OCI-LY3 (cell line): Measurements from ENCODE around the gene SIL1.

Experiments used
- H2AFZ ChIP-seq: fragments of 200-600, 300-600 bp; shearing (Covaris generic); 2 replicates; pipeline ENCODE4 v1.6.0; 2014; ENCODE audit warnings: antibody characterized with exemption, low read depth, low read length
- H3K27ac ChIP-seq: fragments of 200-600, 300-600 bp; sonication (generic); 2 replicates; pipeline ENCODE4 v1.5.1; 2014; ENCODE audit warnings: mild to moderate bottlenecking, low read length, moderate library complexity, mixed read lengths
- H3K27me3 ChIP-seq: fragments of 200-600, 300-600 bp; sonication (generic); 2 replicates; pipeline ENCODE4 v1.6.1; 2014; ENCODE audit warnings: low read depth, low read length, mixed read lengths
- H3K36me3 ChIP-seq: fragments of 200-600, 300-600 bp; sonication (generic); replicated peaks from 2 replicates; pipeline ENCODE3; 2014; ENCODE audit warnings: low read depth, low read length, mixed read lengths
- H3K4me1 ChIP-seq: fragments of 300-600, 200-600 bp; sonication (generic); 2 replicates; pipeline ENCODE4 v1.6.1; 2014; ENCODE audit warnings: low read length, mixed read lengths
- H3K4me2 ChIP-seq: fragments of 200-600, 300-600 bp; sonication (generic); 2 replicates; pipeline ENCODE4 v1.6.1; 2014; ENCODE audit warnings: low read length, mixed read lengths
- H3K4me3 ChIP-seq: fragments of 300-600, 200-600 bp; sonication (generic); 2 replicates; pipeline ENCODE4 v1.5.1; 2014; ENCODE audit warnings: antibody characterized with exemption, mild to moderate bottlenecking, low read length, moderate library complexity
- H3K79me2 ChIP-seq: fragments of 300-600, 200-600 bp; shearing (Covaris generic); 2 replicates; pipeline ENCODE4 v1.6.1; 2014; ENCODE audit warnings: mild to moderate bottlenecking, low read length, mixed read lengths
- H3K9ac ChIP-seq: fragments of 300-600, 200-600 bp; shearing (Covaris generic); 2 replicates; pipeline ENCODE4 v1.6.0; 2014; ENCODE audit warnings: mild to moderate bottlenecking, low read length, moderate library complexity
- H3K9me3 ChIP-seq: fragments of 200-600, 300-600 bp; shearing (Covaris generic); 2 replicates; pipeline ENCODE4 v1.6.1; 2014; ENCODE audit warnings: low read length, mixed read lengths; ENCODE audit not compliant: insufficient read depth
- H4K20me1 ChIP-seq: fragments of 200-600, 300-600 bp; sonication (generic); 2 replicates; pipeline ENCODE4 v1.6.1; 2016; ENCODE audit warnings: low read length, mixed read lengths; ENCODE audit not compliant: insufficient read depth
- EZH2phosphoT487 ChIP-seq: fragments of 200-600 bp; shearing (Covaris generic); IDR thresholded peaks from 2 replicates; pipeline ENCODE4 v1.6.1; 2018; ENCODE audit warnings: antibody characterized with exemption, mixed run types, low read depth
- TF ChIP-seq, protein P1 (sequence below): fragments of 200-600, 300-600 bp; sonication (generic); IDR thresholded peaks from 2 replicates; pipeline ENCODE4 v1.5.1; 2014; ENCODE audit warnings: antibody characterized with exemption, low read length, low read depth

The SIL1 gene

DNA sequence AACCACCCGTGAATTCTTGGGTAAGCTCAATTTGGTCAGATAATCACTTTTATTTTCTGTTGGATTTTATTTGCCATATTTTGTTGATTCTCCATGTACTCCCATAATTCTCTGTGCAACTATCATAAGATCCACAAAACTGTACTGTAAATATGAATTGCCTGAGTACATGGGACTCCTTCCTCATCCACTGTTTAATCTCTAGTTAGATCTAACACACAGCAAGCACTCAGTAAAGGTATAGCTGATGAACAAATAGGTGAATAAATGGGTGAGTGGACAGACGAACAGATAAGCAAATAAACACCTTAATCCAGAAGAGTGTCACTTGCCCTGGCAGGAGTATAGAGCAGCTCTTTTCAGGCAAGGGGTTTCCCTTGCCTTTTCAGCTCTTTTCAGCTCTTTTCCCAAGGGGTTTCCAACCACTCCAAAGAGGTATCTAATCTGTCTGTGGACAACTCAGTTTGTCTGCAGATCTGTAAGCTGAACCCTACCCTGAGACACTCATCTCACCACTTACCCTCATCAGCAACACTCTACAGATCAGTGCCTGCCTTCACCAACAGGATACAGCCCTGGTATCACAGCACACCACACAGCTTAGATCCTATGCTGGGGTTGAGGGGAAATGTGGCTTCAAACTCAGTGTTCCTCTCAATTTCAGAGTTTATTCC, 51.2 kb downstream of the SIL1 start:
- Histone ChIP-seq H3K36me3 (no peaks in the 10 kb centered on the region), H3K4me2 (no peak overlapping the region), H3K27me3 (no peaks in the 10 kb centered on the region), H3K79me2 (no peaks in the 10 kb centered on the region), H3K9ac (no peak overlapping the region), H3K4me3 (no peak overlapping the region), H3K27ac (no peak overlapping the region), H3K9me3 (no peaks in the 10 kb centered on the region), H3K4me1 (peaks cover under 1% of the 10 kb centered on the region), H4K20me1 (peaks cover 4% of the 10 kb centered on the region; the same call in 1 of the 2 replicates), H2AFZ (no peak overlapping the region)
- TF ChIP-seq, protein P1, sequence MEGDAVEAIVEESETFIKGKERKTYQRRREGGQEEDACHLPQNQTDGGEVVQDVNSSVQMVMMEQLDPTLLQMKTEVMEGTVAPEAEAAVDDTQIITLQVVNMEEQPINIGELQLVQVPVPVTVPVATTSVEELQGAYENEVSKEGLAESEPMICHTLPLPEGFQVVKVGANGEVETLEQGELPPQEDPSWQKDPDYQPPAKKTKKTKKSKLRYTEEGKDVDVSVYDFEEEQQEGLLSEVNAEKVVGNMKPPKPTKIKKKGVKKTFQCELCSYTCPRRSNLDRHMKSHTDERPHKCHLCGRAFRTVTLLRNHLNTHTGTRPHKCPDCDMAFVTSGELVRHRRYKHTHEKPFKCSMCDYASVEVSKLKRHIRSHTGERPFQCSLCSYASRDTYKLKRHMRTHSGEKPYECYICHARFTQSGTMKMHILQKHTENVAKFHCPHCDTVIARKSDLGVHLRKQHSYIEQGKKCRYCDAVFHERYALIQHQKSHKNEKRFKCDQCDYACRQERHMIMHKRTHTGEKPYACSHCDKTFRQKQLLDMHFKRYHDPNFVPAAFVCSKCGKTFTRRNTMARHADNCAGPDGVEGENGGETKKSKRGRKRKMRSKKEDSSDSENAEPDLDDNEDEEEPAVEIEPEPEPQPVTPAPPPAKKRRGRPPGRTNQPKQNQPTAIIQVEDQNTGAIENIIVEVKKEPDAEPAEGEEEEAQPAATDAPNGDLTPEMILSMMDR, result no peak
- no peak for TF ChIP-seq EZH2phosphoT487

DNA sequence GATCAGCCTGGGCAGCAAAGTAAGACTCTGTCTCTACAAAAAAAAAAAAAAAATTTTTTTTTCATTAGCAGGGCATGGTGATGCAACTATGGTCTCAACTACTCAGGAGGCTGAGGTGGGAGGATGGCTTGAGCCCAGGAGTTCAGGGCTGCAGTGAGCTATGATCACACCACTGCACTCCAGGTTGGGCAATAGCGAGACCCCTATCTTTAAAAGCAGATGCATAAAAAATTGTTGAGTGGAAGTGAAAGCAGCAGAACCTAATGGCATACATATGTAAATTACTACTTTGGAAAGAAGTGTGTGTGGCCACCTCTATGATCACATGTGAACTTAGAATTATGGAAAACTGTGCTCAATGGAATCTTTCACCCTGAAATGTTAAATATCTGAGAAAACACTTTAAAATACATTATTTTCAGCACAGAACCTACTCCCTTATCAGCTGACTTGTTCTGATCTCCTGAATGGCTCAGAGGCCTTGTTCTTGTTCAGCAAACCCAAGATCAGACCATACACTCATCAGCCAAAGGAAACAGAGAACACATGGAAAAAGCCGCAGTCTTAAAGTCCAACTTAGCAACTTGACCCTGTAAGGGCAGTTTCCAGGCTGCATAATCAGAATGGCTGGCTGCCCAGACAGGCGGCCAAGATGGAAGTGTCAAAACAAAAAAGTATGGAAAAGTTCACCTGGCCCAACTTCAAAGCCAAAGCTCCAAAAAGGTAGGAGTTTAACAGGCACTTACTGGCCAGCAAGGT, 56.5 kb downstream of the SIL1 start:
- no peaks in the 10 kb centered on the region for H3K79me2 ChIP-seq
- no peaks in the 10 kb centered on the region for H3K27me3 ChIP-seq
- no peaks in the 10 kb centered on the region for H4K20me1 ChIP-seq
- no peak overlapping the region for H2AFZ ChIP-seq
- H3K4me3 ChIP-seq, result no peak overlapping the region
- H3K36me3 ChIP-seq, result no peaks in the 10 kb centered on the region
- peaks cover 16% of the 10 kb centered on the region for H3K4me1 ChIP-seq
- H3K4me2 ChIP-seq, result peak overlapping the region; percentile 15; the same call in 1 of the 2 replicates
- H3K27ac ChIP-seq, result no peak overlapping the region
- no peaks in the 10 kb centered on the region for H3K9me3 ChIP-seq
- TF ChIP-seq, protein P1, result no peak
- H3K9ac ChIP-seq, result no peak overlapping the region

DNA sequence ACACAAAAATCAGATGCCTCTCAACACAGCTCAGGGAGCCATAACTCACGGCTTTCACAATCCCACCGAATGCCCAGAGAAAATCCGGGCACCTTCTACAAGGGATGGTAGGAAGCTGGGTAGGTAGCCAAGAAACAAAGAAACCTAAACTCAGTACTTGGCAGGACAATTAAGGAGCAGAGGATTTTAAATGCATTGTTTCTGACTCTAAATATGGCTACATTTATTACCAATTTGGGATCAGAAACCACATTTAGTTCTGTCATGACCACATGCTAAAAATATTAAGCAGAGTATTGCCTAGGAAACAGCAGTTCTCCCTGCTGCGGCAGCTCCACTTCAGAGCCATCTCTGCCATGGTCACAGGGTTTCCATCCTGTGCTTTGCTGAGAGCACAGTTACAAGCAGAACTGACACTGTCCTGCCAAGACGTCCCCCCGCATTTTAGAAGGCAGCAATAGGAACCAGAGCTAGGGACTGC, 57.5 kb downstream of the SIL1 start:
- H3K36me3 ChIP-seq, result no peaks in the 10 kb centered on the region
- H3K9me3 ChIP-seq, result no peaks in the 10 kb centered on the region
- H3K4me3 ChIP-seq, result no peak overlapping the region
- H3K27me3 ChIP-seq, result no peaks in the 10 kb centered on the region
- TF ChIP-seq, protein P1, result no peak
- TF ChIP-seq EZH2phosphoT487, result no peak
- no peaks in the 10 kb centered on the region for H4K20me1 ChIP-seq
- no peak overlapping the region for H3K27ac ChIP-seq
- H3K9ac ChIP-seq, result no peak overlapping the region
- H3K4me2 ChIP-seq, result no peak overlapping the region
- H3K79me2 ChIP-seq, result no peaks in the 10 kb centered on the region
- peaks cover 16% of the 10 kb centered on the region for H3K4me1 ChIP-seq
- H2AFZ ChIP-seq, result no peak overlapping the region

DNA sequence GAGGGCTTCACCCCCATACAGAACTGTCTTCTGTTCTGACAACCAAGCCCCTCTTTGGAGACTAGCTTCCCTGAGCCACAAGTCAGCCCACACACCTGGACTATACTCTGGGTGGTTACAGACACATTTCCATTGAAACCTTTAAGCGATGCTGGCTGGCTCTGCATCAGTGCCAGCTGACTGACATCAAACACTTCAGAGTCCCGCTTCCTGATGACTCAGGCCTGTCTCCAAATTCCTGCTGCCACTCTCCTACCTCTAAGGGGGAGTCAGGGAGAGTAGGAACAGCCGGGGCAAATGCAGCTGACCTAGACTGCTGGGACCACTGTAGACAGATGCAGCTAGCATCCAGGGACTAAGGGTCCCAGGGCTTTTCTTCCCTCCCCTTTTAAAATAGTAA, 59.4 kb downstream of the SIL1 start:
- TF ChIP-seq EZH2phosphoT487, result no peak
- TF ChIP-seq, protein P1, result no peak
- Histone ChIP-seq H3K27ac (no peak overlapping the region), H3K36me3 (no peaks in the 10 kb centered on the region), H2AFZ (no peak overlapping the region), H3K4me1 (peaks cover 16% of the 10 kb centered on the region), H3K27me3 (no peaks in the 10 kb centered on the region), H4K20me1 (no peaks in the 10 kb centered on the region), H3K4me2 (no peak overlapping the region), H3K4me3 (no peak overlapping the region), H3K9ac (no peak overlapping the region), H3K9me3 (no peaks in the 10 kb centered on the region), H3K79me2 (no peaks in the 10 kb centered on the region)
